ENCODE data around the gene GASK1A.

- TF ChIP-seq, protein P1, sequence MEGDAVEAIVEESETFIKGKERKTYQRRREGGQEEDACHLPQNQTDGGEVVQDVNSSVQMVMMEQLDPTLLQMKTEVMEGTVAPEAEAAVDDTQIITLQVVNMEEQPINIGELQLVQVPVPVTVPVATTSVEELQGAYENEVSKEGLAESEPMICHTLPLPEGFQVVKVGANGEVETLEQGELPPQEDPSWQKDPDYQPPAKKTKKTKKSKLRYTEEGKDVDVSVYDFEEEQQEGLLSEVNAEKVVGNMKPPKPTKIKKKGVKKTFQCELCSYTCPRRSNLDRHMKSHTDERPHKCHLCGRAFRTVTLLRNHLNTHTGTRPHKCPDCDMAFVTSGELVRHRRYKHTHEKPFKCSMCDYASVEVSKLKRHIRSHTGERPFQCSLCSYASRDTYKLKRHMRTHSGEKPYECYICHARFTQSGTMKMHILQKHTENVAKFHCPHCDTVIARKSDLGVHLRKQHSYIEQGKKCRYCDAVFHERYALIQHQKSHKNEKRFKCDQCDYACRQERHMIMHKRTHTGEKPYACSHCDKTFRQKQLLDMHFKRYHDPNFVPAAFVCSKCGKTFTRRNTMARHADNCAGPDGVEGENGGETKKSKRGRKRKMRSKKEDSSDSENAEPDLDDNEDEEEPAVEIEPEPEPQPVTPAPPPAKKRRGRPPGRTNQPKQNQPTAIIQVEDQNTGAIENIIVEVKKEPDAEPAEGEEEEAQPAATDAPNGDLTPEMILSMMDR (IDR thresholded peaks at IDR 0.05; ENCODE audit: low read depth, low read length), result no peak
- TF ChIP-seq EZH2phosphoT487 (IDR thresholded peaks at IDR 0.05; ENCODE audit: low read depth), result no peak
Observed at GRCh38 chr3:43046583-43046982, 67.5 kb downstream of the GASK1A start.

Data from OCI-LY3 (cell line).